Stimulated activated CD4-positive, alpha-beta T cell treated with anti-CD3 and anti-CD28 coated beads, Interleukin-4, amount 100 ng/mL, for 48 hours (primary cell): ENCODE data around the gene DGKG.

Source experiments
- DNase-seq, 2 donors: peaks; one replicate each; pipeline ENCODE4 v3.0.0-alpha.2; 2020; ENCODE audit warnings: low read depth in 2 of 2

DGKG gene

GRCh38 chr3:186173224-186173815 is 188.7 kb downstream of the DGKG start:
- DNase-seq: no peak

GRCh38 chr3:186172353-186172752 is 189.7 kb downstream of the DGKG start:
- DNase-seq: no peak

- no peak for DNase-seq
Measured at GRCh38 chr3:186171521-186171920, 190.5 kb downstream of the DGKG start.

GRCh38 chr3:186170516-186170915 is 191.5 kb downstream of the DGKG start:
- no peak for DNase-seq

- DNase-seq: no peak
Measured at GRCh38 chr3:186169379-186169778, 192.7 kb downstream of the DGKG start.

- no peak for DNase-seq
Measured at GRCh38 chr3:186168976-186169375, 193.1 kb downstream of the DGKG start.

- DNase-seq: no peak
Measured at GRCh38 chr3:186167646-186168395, 194.2 kb downstream of the DGKG start.

- DNase-seq: no peak
Measured at GRCh38 chr3:186166491-186167288, 195.3 kb downstream of the DGKG start.

- DNase-seq: no peak
Measured at GRCh38 chr3:186166036-186166435, 196.0 kb downstream of the DGKG start.

- DNase-seq: no peak
Measured at GRCh38 chr3:186165331-186165730, 196.7 kb downstream of the DGKG start.

GRCh38 chr3:186164696-186165095 is 197.3 kb downstream of the DGKG start:
- DNase-seq: no peak

GRCh38 chr3:186162221-186162620 is 199.8 kb downstream of the DGKG start:
- no peak for DNase-seq

GRCh38 chr3:186160691-186161243 is 201.3 kb downstream of the DGKG start:
- DNase-seq: no peak

- no peak for DNase-seq
Measured at GRCh38 chr3:186154641-186155040, 207.4 kb downstream of the DGKG start.

- no peak for DNase-seq
Measured at GRCh38 chr3:186152889-186153292, 209.1 kb downstream of the DGKG start.

- DNase-seq: no peak
Measured at GRCh38 chr3:186152361-186152798, 209.7 kb downstream of the DGKG start.

GRCh38 chr3:186151077-186151971 is 210.7 kb downstream of the DGKG start:
- no peak for DNase-seq

GRCh38 chr3:186150041-186150830 is 211.8 kb downstream of the DGKG start:
- no peak for DNase-seq

GRCh38 chr3:186149319-186149960 is 212.6 kb downstream of the DGKG start:
- DNase-seq: no peak

- DNase-seq: no peak
Measured at GRCh38 chr3:186144257-186144656, 217.8 kb downstream of the DGKG start.
